OCI-LY7 (cell line): ENCODE results near the gene AGTRAP. TPM values are rescaled to one million over a fixed set of nuclear protein-coding genes. Genes with fewer than 3 reads are reported as not detected.

Source experiments
- BruUV-seq: library from RNA; stranded (reverse); fragments of 400-500 nt; replicated peaks from 2 replicates; lab custom pipeline; 2021; lab: Mats Ljungman, UMichigan
- CTCF ChIA-PET: fragments of 300-600 bp; sonication (Branson Sonifier 250); formaldehyde crosslinking; loops from one replicate; lab custom pipeline; 2022; ENCODE audit warnings: antibody characterized with exemption; ENCODE audit not compliant: unreplicated experiment; lab: Charles Lee
- POLR2A ChIA-PET: fragments of 300-600 bp; sonication (Branson Sonifier 250); formaldehyde crosslinking; loops from one replicate; lab custom pipeline; 2022; ENCODE audit warnings: antibody characterized with exemption; lab: Charles Lee
- DNase-seq: peaks from one replicate; pipeline ENCODE4 v3.0.0-alpha.2; 2015; ENCODE audit warnings: low spot score
- H2AFZ ChIP-seq: fragments of 200-600 bp; sonication (generic), shearing (Covaris generic); 2 replicates; pipeline ENCODE4 v1.6.1; 2014; ENCODE audit warnings: mild to moderate bottlenecking, antibody characterized with exemption, low read length, moderate library complexity
- H3K27ac ChIP-seq: fragments of 200-600 bp; sonication (generic); 2 replicates; pipeline ENCODE4 v1.5.1; 2014; ENCODE audit warnings: mixed run types, low read depth, mild to moderate bottlenecking, moderate library complexity, low read length, inconsistent platforms; ENCODE audit not compliant: poor library complexity, severe bottlenecking
- H3K36me3 ChIP-seq: fragments of 200-600 bp; sonication (generic); 2 replicates; pipeline ENCODE4 v1.6.1; 2014; ENCODE audit warnings: mild to moderate bottlenecking, antibody characterized with exemption, low read length, moderate library complexity, mixed read lengths; ENCODE audit not compliant: insufficient read depth
- H3K4me1 ChIP-seq: fragments of 200-600 bp; sonication (generic); 2 replicates; pipeline ENCODE4 v1.5.1; 2014; ENCODE audit warnings: mild to moderate bottlenecking, low read length; ENCODE audit not compliant: insufficient read depth, poor library complexity, severe bottlenecking
- H3K4me2 ChIP-seq: fragments of 200-600 bp; sonication (generic); 2 replicates; pipeline ENCODE4 v1.6.1; 2014; ENCODE audit warnings: mild to moderate bottlenecking, low read length
- H3K4me3 ChIP-seq: fragments of 200-600 bp; sonication (generic); 2 replicates; pipeline ENCODE4 v1.5.1; 2014; ENCODE audit warnings: mild to moderate bottlenecking, low read depth, low read length; ENCODE audit not compliant: poor library complexity, severe bottlenecking
- H3K79me2 ChIP-seq: fragments of 200-600 bp; sonication (generic); 2 replicates; pipeline ENCODE4 v1.6.1; 2016; ENCODE audit warnings: low read depth, mild to moderate bottlenecking, low read length, moderate library complexity, mixed read lengths; ENCODE audit not compliant: insufficient read depth
- H3K9me2 ChIP-seq: fragments of 200-600 bp; sonication (generic); 2 replicates; pipeline ENCODE4 v1.6.1; 2016; ENCODE audit warnings: mild to moderate bottlenecking, low read length, mixed read lengths; ENCODE audit not compliant: insufficient read depth
- H3K9me3 ChIP-seq: fragments of 200-600 bp; sonication (generic); 2 replicates; pipeline ENCODE4 v1.6.1; 2014; ENCODE audit warnings: mild to moderate bottlenecking, mixed run types, low read length, mixed read lengths
- H4K20me1 ChIP-seq: fragments of 200-600 bp; sonication (generic); 2 replicates; pipeline ENCODE4 v1.6.1; 2014; ENCODE audit warnings: mild to moderate bottlenecking, antibody characterized with exemption, low read length, moderate library complexity, mixed read lengths; ENCODE audit not compliant: insufficient read depth
- CTCF ChIP-seq: fragments of 200-600 bp; sonication (generic); conservative IDR thresholded peaks from 2 replicates; pipeline ENCODE4 v1.5.1; 2014; ENCODE audit warnings: mild to moderate bottlenecking, antibody characterized with exemption, low read length, moderate library complexity, mixed read lengths
- EZH2phosphoT487 ChIP-seq: fragments of 200-600 bp; sonication (generic); IDR thresholded peaks from 2 replicates; pipeline ENCODE4 v1.6.1; 2018; ENCODE audit warnings: low read depth, borderline replicate concordance, mild to moderate bottlenecking, mixed run types, antibody characterized with exemption, low read length, moderate library complexity, mixed read lengths
- intact Hi-C: fragments of 100-400 bp; cut with micrococcal nuclease; formaldehyde crosslinking; loops from one replicate; pipeline ENCODE4 v1.10.0; 2022; ENCODE audit not compliant: unreplicated experiment
- total RNA-seq, 2 experiments: library from RNA; depleted of rRNA in 1 of 2; stranded (reverse); fragments of >200 nt in 1 of 2; shearing (Covaris generic) in 1 of 2; gene quantifications; 2 replicates each; pipeline ENCODE4 v1.2.3, GENCODE V29; 2014 to 2022

Gene AGTRAP
- total RNA-seq, 2 experiments from 2014 or later = 36.1 to 40.0 TPM

DNA sequence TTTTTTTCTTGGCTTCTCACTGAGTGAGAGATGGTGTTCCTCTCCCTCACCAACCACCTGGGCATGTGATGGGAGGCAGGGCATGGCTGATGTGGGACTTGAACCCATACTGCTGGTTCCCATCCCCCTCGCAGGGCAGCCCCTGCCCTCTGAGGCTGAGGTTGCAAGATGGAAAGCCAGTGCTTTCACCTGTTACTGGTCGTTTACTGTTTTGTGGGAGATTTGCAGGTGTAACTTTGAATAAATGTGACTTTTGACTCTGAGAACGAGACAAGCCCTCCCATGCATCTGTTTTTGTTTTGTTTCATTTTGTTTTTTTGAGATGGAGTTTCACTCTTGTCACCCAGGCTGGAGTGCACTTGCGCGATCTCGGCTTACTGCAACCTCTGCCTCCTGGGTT is 47.6 kb downstream of the AGTRAP start:
- no peaks in the 10 kb centered on the region for H4K20me1 ChIP-seq
- H2AFZ ChIP-seq = peak overlapping the region; percentile 79
- H3K4me2 ChIP-seq = peak overlapping the region; percentile 55
- peak overlapping the region; percentile 56 for H3K27ac ChIP-seq
- no peaks in the 10 kb centered on the region for H3K9me3 ChIP-seq
- H3K36me3 ChIP-seq = no peaks in the 10 kb centered on the region
- H3K4me1 ChIP-seq = peaks cover 33% of the 10 kb centered on the region
- no peaks in the 10 kb centered on the region for H3K79me2 ChIP-seq
- intact Hi-C loops = no loop called here
- peak; percentile 56 for DNase-seq
- no TSS peak for BruUV-seq
- TF ChIP-seq CTCF = no peak
- TF ChIP-seq EZH2phosphoT487 = no peak
- H3K4me3 ChIP-seq = no peak overlapping the region
- no peaks in the 10 kb centered on the region for H3K9me2 ChIP-seq
- CTCF ChIA-PET = no interaction called here
- POLR2A ChIA-PET = interaction anchor here (0.7 kb wide), 1 partner anchor 52 kb away, joined by 4 read pairs; no protein-coding TSS in a partner anchor

DNA sequence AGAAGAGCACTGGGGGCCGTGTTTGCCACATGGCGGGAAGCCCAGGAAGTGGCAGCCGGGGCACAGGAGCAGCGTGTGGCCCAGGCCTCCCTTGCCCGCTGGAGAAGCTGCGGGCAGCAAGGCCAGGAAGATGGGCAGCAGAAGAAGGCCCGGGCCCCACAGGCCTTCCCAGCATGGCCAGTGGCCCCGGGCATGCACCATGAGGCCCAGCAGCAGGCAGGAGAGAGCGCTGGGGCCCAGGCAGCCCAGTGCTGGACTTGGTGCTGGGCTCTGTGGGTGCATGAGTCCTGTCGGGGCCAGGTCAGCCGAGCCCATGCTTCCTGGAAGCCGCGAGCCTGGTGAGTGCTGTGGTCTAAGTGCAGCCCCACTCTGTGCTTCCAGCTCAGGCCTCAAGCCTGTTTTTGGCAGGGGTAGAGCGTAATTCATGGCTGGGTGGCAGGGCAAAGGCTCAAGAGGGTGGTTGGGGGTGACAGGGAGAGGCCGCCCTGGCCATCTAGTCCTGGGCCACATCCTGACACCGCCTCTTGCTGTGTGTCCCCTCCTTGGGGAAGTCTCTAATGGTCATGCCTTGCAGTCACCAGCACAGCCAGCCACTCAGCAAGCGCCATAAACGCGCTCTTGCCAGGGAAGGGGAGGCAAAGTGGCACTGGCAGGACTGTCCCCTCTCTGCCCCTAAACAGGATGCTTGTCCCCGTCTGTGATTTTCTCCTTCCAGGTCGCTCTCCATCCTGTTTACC is 48.5 kb downstream of the AGTRAP start:
- peak overlapping the region; percentile 55 for H3K4me2 ChIP-seq
- intact Hi-C loops = no loop called here
- peak overlapping the region; percentile 79 for H2AFZ ChIP-seq

More for the DNA sequence above, 48.5 kb downstream of the AGTRAP start:
- Histone ChIP-seq H3K36me3 (no peaks in the 10 kb centered on the region), H3K9me3 (no peaks in the 10 kb centered on the region), H3K79me2 (no peaks in the 10 kb centered on the region), H3K4me1 (peaks cover 33% of the 10 kb centered on the region), H3K27ac (peak overlapping the region; percentile 56), H4K20me1 (no peaks in the 10 kb centered on the region), H3K9me2 (no peaks in the 10 kb centered on the region), H3K4me3 (peak overlapping the region; percentile 34)
- no TSS peak for BruUV-seq
- ChIA-PET POLR2A (interaction anchor here (0.7 kb wide), 1 partner anchor 51 kb away, joined by 4 read pairs; no protein-coding TSS in a partner anchor), CTCF (no interaction called here)
- peak; percentile 30 for DNase-seq
- no peak for TF ChIP-seq EZH2phosphoT487
- no peak for TF ChIP-seq CTCF
